NCI-H187 (cell line): Measurements from ENCODE around the gene ZMAT5.
A peak's percentile ranks its signal among the peaks of the same experiment; 100 is the strongest.

Experiments used
- DNase-seq, 2 experiments: peaks; one replicate each; lab custom pipeline; 2025; lab: John Stamatoyannopoulos, UW

The ZMAT5 gene

DNA sequence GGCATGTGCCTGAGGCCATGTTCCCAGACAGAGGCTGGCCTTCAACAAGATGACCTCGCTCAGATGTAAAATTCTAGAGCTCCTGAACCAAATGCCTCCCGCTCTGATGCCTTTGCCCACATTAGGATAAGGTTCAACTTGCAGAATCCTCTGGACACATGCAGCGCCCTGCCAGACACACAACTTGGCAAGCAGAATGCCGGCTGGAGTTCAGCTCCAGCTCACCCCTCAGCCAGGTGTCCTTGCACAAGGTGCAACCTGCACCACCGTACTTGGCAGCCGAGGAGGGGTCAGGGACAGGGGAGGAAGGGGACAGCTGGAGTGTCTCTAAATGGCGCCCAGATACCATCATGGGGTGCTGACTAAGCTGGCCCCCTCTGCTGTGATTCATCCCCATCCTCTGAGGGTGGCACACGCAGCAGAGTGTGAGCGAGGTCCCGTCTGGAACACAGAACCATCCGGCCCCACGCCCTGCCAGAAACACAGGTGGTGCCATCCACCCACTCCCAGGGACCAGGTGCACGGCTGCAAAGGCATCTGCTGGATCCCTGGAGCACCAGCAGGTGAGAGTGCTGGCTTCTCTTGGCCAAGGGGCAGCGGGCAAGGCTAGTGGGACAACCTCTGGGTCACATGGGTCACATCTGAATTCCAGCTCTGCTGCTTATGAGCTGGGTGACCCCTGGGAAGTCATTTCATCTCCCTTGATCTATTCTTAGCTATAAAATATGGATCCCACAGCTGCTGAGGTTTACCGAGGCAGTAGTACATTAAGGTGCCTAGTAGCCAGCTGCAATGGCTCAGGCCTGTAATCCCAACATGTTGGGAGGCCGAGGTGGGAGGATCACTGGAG, 12.8 kb downstream of the ZMAT5 start:
- no peak for DNase-seq

DNA sequence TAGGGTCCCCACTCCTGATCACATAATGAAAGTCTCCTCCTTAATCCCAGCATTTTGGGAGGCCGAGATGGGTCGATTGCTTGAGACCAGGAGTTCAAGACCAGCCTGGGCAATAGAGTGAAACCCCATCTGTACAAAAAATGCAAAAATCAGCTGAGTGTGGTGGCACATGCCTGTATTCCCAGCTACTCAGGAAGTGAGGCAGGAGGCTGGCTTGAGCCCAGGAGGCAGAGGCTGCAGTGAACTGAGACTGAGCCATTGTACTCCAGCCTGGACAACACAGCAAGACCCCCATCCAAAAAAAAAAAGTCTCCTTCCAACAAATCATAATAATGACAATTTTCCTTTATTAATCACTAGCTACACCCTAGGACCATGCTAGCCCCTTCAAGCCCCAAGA, 15.1 kb downstream of the ZMAT5 start:
- DNase-seq, result no peak

DNA sequence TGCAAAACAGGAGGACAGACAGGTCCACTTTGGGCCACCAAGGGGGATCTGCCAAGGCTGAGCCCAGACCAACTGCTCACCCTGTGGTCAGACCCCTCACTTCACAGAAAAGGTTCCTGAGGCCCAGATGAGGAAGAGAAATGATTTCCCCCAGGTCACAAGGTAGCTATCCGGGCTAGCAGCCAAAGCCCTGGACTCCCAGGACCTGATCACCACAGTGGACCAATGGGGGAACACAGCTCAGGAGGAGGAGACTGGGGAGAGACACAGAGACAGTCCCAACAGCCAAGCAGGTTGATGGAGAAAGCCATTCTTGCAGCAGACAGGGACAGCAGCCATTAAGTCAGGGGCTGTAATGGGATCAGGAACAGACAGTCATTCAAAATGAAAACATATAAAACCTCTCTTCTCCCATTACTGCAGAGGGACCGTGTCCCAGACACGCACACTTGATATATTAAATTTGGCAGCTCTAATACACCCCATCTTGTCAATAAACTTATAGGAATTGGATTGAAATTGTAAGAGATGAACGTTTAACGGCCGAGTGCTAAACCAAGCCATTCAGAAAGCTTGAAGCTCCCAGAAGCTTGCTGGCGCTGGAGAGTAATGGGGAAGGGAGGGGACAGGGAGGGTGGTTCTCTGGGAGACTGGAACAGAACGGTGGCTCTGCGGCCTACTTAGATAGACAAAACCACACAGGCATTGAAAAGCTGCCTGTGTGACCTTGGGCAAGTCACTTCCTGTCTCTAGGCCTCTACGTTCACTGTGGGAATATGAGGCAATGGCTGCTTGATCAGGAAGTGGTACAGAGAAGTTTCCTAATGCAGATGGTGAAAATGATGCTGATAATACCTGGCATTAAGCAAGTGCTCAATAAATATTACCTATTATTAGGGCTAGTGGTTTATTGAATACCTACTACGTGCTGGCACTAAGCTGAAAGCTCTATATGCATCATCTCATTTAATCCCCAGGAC, 16.0 kb downstream of the ZMAT5 start:
- DNase-seq, result no peak

DNA sequence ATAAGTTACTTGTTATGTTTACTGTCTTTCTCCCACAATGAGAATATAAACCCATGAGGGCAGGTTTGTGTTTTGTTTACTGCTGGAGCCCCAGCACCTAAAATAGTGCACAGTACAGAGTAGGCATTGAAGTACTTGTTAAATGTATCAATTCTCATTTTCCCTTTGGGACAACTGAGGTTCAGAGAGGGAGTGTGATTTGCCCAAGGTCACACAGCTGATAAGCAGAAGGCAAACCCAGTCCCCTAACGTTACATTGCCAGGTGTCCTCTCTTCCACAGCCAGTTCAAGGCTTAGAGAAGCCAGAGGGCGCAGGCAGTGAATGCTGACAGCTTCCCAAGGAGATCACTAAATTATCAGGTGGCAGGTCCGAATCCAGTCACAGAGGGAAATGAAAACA, 16.8 kb downstream of the ZMAT5 start:
- DNase-seq, result no peak

DNA sequence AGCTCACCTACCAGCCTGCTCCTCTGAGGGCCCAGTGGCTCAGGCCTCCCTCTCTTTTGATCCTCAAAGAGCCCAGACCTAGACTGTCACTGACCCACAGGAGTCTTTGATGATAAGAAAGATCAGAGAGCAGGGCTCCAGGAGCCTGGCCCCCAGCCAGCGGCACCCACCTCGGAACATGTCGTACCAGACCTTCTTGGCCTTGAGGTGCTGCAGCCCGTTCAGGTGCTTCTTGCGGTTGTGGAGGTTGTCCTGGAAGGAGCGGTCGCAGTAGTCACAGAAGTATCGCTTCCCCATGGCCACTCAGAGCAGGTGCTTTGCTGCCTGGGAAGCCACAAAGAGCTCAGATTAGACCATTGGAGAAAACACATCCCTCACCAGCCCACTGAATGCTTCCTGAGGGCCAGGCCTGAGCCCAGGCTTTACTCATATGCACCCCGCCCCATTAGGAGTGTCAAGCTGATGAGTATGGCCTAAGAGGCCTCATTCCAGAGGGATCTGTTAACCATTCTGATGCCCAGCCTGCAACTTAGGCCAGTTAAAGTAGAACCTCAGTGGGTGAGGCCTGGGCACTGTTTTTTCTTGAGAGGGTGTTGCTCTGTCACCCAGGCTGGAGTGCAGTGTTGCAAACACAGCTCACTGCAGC, 18.4 kb downstream of the ZMAT5 start:
- no peak for DNase-seq

DNA sequence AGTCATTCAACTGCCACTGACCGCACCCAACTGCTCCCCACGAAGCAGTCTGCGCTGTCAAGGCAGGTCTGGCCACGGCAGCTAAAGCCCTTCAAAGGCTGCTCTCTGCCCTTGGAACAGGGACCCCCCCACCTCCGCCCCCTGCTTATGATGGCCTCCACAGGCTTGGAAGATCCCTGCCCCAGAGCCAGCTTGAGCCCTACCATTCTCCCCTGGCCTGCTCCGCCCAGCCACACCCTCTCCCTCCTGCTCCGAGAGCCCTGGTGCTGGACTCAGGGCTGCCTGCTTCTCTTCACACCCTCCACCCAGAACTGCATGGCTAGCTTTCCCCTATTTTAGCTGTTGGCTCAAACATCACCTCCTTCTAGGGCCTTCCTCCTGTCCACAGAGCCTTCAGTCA, 19.0 kb downstream of the ZMAT5 start:
- DNase-seq, result no peak

DNA sequence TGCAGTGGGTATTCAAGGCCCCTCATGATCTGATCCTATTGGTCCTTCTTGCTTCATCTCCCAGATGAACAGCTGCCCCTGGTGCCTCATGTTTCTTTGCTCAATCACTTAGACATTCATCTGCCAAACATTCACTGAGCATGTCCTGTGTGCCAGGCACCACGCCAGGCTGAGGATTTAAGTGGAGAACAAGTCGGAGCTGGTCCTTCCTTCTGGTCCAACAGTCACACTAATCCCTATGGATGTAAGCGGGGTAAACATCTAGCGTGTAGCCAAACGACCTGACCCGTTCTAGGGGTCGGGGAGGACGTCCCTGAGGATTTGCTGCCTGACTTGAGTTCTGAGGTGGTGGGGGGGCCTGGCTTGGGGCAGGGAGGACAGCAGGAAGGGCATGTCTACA, 21.9 kb downstream of the ZMAT5 start:
- DNase-seq, result peak in 1 of 2 experiments; percentile 26

DNA sequence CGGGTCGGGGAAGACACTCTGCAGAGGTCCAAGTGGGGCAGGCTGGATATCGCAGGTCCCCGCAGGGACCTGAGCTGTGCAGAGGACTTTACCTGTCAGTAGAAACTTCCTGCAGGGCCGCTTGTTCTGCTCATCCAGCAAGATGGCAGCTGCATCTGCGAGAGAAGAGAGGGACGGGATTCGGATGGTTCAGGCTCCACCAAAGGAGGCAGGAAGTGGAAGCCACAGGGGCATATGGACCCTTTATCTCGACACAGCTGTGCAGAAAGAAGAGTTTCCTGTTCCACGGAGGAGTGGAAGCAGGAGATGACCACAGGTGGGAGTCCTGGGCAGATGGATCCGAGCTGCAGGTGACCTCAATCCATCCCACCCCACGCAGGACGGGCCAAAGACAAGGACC, 24.5 kb downstream of the ZMAT5 start:
- no peak for DNase-seq

DNA sequence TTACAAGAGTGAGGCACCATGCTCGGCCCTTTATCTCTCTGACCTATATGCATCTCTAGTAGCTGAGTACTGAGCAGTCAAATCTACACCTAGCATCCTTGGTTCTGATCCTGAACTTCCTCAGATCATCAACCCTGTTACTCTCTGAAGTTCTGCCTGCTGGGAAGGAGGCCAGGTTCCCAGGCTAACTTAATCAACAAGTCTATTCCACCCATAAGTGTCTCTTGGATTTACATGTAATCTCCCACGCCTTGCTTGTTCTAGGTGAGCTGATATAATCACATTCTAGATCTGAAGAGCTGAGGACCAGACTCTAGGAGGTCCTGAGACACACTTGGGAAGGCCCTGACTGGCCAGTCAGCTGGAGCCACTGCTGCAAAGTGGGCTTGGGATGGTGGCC, 24.9 kb downstream of the ZMAT5 start:
- DNase-seq, result no peak

DNA sequence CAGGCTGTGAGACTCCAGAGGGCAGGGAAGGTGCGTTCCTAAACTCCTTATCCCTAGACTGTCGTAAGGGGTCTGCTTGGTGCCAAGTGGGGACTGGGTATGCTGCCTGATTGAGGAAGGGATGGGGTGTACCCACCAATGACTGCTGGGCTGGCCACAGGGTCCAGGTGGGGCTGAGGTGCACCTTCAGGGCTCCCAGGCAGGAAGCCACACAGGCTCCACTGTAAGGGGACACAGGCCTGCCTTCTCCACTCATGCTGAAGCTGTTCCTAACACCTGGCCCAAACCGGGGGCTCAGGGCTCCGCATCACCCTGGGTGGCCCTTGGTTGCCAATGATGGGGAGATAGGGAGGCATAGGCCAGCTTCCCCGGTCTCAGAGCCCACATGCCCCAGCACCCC, 26.6 kb downstream of the ZMAT5 start:
- no peak for DNase-seq

DNA sequence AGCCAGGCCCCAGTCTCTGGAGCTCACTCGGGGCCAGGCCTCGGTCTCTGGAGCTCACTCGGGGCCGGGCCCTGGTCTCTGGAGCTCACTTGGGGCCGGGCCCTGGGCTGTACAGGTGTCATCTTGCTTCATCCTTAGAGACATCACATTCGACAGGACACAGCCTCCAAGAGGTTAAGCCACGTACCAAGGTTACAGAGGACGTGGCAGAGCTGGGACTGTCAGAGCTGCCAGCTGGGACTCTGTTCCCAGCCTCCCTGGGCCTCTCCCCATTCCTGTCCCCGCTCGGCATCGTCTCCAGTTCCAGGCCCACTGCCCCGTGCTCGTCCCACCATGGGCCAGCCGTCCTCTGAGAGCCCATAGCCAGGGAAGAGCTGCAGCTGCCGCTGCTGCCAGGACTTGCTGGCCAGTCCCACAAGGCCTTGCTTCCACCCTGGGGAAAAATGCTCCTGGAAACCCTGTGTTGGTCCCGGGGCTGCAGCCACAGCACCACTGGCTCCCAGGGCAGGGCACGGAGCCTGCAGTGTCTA, 27.4 kb downstream of the ZMAT5 start:
- no peak for DNase-seq

DNA sequence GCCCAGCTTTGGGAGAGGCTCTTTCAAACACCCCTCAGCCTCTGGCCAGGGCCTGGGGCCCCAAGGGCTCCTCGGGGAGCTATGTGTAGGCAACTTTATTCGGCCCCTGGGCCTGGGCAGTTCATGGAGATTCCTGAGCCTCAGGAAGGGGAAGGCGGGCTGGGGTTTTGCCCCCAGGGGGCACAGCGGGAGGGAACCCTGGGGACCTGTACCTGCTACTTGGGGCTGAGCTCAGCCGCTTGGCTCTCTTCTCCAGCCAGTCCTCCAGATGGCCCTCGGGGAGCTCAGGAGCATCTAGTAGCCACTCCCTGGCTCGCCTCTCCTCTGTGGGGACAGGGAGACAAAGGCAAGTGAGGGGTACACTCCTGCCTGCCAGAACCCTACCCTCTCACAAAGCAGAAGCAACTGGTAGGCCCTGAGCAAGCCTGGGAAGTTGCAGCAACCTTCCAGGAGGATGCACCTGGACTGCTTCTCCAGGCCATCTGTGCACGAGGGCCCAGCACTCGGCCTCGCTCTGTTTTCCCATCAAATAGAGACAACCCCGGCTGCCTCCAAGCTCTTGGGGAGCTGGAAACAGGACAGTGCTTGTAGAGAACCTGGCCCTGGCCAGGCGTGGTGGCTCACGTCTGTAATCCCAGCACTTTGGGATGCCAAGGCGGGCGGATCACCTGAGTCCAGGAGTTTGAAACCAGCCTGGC, 28.5 kb downstream of the ZMAT5 start:
- no peak for DNase-seq

DNA sequence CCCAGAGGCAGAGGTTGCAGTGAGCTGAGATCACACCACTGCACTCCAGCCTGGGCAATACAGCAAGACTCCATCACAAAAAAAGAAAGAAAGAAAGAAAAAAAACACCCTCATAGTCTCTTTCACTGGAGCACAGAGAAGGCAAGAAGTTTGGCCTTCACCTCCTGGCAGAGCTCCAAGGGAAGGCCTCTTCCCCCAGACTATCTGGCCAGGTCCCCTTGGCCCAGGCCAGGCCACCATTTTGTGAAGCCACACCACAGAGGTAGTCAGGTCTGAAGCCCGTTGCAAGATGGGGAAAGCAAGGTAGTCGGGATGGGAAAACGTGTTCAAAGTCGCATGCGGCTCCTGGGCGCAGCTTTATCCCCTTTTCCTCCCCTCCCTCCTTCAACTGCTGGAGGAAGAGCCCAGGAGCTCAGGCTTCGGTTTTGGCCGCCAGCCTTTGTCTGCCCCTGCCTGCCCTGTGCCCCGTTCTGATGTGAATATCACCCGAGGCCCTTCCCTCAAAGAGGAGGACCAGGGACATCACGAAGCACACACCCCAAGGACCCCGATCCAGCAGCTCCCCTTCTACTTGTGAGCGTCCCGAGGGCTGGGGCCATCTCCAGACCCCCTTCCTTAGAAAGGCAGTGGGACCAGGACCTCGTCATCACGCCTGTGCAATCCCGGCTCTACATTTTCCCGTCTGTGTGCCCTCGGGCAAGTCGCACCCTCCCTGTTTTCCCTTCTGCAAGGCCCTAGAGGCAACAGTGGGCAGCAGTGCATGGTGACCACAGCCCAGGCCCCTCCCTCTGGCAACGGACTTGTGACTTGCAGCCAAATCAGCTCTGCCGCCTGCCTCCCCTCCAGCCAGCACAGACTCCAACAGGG, 29.3 kb downstream of the ZMAT5 start:
- no peak for DNase-seq

DNA sequence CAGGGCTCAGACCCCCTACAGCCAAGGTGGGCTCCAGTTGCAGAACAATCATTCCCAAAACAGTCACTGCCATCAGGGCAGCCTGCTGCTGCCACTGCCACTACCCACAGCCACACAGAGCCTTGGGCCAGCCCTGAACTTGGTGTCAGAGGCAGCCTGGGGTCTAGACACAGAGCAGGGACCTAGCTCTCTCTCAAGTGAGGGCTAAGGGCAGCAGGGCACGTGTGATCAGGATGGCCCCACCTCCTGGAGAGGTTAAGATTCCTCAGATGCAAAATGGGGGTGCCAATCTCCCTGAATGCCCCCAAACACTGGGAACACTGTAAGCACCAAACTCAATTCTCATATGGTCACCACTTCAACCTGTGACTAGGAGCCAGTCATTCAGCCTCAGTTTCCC, 31.4 kb downstream of the ZMAT5 start:
- DNase-seq, result no peak

DNA sequence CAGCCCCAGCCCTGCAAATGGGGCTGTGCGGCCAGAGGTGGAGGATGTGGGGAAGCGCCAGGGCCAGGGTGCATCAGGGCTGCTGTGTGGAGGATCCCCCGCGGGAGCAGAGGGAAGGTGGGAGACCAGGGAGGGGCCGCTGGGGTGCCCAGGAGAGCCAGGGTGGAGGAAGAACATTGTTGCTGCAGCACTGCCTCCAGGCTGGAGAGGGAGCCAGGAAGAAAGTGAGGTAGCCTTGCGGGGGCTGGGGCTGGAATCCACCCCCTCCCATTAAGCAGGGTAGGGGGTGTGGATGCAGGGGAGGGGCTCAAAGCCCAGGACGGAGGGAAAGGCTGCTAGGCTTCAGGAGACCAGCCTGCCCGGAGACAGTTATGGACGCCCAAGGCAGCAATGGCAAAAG, 32.0 kb downstream of the ZMAT5 start:
- no peak for DNase-seq

DNA sequence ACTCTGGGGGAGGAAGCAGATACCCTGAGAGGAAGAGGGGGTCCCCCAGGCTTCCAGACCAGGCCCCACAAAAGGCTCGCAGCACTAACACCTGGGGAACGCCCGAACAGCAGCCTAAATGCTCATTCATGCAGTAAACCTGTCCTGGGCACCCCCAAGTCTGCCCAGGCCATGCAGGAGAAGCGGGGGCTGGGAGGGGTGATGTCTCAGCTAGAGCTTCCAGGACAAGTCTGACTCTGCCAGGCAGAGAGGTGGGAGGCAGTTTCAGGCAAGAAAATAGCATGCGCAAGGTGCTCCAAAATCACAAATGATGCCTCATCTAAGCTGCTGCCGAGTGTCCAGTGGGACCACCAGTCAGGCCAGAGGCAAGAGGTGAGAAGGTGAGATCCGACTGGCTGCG, 32.4 kb downstream of the ZMAT5 start:
- no peak for DNase-seq

DNA sequence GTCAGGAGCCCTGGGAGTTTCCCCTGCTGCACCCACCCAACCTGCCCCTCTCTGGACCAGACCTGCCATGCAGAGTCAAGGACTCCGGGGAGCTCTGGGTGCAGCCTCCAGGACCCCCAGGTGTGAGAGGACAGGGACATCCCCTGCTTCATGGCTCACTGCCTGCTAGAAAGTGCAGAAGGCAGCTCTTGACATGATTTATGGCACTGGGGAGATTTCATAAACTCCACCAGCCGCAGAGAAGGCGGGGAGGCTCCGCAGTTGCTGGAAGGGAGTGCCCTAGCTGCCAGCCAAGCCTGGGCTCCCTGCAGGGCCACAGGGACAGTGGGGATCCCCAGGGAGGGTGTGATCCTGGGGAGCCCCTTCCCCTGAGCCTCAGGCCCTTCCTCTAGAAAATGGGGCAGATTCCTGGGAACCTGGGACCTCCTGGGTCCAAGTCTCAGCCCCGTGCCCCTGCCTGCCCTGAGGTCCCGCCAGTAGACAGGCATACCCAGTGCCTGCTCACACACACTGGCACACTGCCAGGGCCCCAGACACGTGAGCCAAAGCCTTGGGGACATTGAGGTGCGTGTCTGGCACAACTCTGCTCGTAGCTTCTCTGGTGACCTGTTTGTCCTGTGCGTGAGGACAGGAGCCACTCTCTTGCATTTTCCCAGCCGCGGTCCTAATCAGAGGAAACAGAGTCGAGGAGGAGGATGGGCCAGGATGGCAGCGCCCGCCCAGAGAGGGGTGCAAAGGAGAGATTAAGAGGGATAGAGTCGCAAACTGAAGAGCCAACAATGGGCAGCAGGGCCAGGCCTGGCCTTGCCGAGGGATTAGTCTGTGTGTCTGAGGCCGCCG, 33.2 kb downstream of the ZMAT5 start:
- peak; percentile 53 to 74 for DNase-seq

DNA sequence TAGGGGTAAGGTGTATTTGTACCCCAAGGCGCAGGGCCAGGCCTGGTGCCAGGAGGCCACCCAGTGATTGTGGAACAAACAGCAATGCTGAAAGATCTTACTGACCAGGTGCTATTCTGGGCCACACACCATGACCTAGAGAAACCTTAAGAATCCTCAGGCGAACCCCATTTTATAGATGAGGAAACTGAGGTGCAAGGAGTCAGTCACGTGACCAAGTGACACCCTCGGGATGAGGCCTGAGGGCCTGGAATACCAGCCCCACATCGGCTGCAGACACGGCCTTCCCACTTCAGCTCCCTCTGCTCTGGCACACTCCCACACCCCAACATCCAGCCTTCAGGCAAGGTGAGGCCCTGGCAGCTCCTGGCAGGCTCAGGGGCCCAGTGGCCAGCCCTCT, 33.9 kb downstream of the ZMAT5 start:
- DNase-seq, result peak in 1 of 2 experiments; percentile 49

DNA sequence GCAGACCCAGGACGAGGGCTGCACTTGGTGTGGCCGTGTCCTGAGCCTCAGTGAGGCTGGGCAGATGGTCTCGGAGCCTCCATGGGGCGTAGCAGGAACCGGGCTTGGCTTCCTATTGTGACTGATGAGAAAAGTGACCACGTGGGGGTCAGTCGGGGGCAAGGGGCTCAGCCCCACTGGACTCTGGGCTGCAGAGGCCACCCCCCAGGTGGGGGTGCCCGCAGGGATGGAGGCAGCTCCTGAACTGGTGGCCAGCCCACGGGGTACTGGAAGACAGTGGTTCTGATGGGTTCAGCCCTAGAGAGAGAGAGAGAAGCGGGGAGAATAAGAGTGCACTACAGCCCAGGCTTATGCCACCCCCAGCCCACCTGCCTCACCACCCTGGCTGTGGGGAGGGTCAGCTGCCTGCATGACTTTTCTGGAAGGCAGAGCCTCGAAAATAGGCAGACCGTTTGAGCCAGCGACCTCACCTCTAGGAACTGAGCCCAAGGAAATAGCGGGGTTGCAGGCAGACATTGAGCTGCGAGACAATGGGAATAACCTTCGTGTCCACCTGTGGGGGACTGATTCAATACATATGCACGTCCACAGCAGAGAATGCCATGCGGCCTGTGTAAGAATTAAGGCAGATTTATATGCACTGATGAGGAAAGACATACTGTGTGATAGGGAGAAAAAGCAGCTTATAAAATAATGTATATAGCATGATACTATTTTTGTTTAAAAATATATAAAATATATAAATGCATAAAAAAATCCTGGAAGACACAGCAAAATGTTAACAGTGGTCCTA, 35.6 kb downstream of the ZMAT5 start:
- no peak for DNase-seq
